H4 (cell line): ENCODE measurements around the gene MPPED2. TPM values are rescaled to one million over a fixed set of nuclear protein-coding genes. Genes with fewer than 3 reads are reported as not detected.
A peak's percentile ranks its signal among the peaks of the same experiment; 100 is the strongest.

Experiments used
- DNase-seq: peaks from one replicate; pipeline ENCODE4 v3.0.0-alpha.2; 2015; ENCODE audit warnings: low spot score
- total RNA-seq: library from RNA; depleted of rRNA; stranded (reverse); fragments of >200 nt; shearing (Covaris generic); gene quantifications from 2 replicates; pipeline ENCODE4 v1.2.3, GENCODE V29; 2014

Gene MPPED2
- total RNA-seq, 1 experiment from 2014 or later = 1.8 TPM

DNA sequence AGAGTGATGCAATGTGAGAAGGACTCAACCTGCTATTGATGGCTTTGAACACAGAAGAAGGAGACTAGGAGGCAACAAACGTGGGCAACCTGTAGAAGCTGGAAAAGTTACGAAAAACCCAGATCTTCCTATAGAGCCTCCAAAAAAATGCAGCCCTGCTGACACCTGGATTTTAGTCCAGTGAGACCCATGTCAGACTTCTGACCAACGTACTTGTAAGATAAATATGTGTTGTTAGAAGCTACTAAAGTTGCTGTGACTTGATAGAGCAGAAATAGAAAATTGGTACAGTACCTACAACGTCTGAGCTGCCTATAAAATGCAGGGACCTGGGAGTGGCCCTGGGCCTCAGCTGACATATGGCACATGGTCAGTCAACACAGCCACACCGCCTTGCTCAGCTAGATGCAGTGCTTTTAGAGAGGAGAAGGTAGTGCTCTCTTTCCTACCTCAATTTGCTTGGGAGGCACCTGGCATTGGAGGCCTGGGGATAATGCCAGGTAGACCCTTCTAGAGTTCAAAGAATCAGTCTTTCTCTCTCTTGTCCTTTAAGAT is 165.8 kb downstream of the MPPED2 start:
- no peak for DNase-seq

DNA sequence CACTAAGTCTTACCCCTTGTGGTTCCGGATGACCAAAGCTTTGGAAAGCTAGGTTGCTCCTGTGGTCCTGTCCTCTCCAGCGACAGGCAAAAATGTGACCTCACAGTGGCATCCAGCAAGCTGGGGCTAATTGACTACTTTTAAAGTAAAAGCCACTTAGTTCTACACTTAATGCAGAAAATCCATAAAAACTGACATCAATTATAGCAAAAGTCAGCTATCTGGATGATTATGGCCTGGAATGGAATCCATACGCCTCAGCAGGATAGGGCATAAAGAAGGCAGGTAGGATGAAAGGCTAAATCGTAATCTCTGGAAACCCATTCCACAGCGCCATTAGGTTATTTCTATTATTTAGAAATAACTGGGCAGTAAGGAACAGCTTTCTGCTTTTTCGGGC is 171.3 kb downstream of the MPPED2 start:
- DNase-seq = no peak

DNA sequence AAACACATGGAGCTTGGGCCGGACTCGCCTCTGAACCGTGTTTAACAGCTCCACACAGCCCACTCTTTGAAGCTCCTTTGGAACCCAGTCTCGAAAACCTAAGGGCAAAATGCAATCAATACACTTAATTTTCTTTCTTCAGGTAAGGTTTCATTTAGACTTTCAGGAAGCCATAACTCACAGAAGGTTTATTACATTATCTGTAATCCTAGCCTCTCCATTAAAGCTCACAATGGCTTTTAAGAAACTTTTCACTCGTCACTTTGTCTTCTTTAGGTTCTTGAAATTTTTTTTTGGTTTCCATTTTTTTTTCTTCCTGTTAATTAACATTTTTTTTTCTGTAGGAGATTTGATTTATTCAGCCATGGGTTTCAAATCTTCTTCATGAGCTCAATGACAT is 171.9 kb downstream of the MPPED2 start:
- no peak for DNase-seq

DNA sequence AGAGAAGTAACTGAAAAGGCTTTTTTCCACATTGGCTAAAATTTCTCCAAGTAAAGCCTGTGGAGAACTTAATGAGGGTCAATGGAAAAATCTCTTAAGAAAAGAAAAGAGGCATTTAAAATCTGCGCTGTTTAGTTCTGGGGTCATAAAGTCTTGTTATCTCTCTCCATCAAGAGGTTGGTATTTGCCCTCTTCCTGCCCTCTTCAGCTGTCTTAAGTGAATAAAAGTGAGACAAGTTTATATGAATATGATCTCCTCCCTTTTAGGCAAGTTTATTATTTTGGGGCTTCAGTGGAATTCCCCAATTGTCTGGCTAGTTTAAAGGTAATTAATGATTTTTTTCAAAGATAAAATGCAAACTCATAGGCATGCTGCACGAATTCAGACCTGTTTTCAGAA is 173.6 kb downstream of the MPPED2 start:
- DNase-seq = no peak

DNA sequence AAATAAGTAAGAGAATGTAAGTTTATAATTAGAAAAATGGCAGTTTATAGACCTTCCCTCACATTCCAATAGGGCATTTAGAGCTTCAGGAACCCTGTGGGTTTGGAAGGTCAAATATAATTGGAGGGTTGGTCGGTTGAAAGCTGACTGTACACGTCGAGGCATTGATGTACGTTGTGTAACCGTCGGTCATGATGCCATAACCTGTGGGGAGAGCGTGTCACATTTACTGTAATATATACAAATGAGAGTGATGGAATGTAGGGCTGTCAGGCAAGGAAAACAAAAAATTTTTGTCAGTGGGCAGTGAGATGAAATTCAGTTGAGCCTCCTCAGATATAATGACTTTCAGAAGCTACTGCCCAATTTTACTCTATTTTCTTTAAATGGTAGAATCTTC is 174.8 kb downstream of the MPPED2 start:
- DNase-seq = peak; percentile 85

DNA sequence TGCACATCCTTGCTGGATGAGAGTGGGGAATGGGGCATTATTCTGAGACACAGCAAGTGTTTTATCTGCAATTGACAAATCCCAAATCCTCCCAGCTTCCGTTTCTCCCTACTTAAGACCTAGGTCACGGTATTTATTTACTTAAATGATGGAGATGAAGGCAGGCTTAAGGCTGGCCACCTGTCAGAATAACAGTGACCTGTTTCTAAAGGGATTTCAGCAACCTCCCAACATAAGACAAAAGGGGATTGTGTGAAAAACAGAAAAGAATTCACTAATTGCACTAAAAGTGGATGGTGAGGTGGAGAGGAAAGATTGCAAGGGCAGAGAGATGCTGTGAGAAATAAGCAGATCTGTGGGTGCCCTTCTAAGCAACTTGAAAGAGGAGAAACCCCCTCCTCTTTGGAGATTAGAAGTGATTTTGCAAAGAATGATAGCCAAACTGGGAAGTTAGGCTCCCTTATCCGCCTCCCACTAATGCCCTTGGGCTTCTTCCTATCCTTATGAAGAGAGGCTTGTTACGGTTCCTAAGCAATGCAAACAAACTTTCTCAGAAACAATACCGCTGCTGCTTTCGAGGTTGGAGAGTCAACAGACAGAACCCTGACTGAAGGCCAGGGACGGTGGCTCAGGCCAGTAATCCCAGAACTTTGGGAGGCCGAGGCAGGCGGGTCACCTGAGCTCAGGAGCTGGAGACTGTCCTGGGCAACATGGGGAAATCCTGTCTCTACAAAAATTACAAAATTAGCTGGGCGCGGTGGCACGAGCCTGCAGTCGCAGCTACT is 179.0 kb downstream of the MPPED2 start:
- DNase-seq = no peak

DNA sequence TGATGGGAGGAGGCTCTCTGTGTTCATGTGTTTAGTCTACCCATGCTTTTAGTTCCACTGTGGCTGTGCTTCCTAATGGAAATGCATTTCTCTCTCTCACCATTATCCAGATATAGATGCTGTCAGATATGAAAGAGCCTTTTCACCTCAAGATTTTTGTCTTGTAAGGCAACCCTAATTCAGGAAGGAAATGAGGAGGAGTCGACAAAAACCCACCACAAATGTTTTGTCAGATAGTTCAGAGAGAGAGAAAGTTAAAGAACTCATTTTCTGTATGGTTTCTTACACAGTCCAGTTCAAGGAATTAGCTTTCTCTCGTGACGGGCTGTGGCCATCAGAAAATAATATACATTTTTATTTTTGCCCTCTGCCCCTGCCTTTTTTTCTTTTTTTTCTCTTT is 180.8 kb downstream of the MPPED2 start:
- DNase-seq = no peak

DNA sequence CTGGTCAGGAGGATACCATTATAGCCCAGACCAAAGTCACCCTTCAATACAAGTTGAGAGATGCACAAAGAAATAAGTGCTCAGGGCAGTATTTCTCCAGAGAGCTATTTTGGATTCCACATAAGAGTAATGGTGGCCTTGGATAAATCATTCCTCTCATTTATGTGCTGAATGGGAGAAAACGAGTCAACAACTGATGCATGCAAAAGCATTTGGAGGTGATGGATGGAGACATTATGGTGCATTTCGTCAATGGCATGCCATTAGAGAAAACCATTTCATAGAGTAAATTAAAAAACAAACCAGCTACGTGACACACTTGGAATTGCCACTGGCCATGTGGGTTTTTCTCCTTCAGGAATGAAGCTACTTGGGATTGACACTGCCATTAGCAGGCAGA is 182.0 kb downstream of the MPPED2 start:
- DNase-seq = no peak

DNA sequence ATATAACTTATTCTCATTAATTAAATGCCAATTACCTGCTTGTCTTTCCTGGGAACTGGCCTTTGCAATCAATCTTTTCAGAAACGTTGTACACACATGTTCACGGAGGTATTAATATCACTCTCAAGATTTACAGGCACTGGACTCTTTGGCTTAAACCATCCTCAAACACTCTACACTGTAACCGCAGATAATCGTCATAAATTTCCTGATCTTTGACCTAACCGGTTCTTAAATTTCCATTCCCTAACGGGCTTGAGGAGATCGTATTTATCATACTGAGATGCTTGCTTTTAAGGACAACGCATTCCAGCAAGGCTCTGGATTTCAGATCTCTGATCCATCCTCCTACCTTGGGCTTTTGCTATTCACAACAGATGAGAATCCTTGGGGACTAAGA is 190.4 kb downstream of the MPPED2 start:
- no peak for DNase-seq

DNA sequence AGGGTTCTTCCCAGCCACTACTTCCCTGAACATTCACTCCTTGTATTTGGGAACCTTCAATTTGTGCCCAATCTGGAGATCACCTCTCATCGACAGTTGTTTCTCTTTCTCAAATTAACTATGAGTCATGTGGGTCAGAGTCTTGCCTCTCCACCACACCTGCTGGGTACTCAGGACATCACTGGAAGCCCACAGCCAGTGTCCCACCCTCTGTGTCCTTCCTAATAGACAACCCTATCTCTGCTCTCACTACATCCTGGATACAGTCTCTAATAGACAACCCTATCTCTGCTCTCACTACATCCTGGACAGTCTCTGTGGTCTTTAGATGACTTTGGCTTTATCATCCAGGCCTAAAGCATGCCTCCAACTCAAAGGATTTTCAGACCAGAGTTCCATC is 193.1 kb downstream of the MPPED2 start:
- DNase-seq = no peak

DNA sequence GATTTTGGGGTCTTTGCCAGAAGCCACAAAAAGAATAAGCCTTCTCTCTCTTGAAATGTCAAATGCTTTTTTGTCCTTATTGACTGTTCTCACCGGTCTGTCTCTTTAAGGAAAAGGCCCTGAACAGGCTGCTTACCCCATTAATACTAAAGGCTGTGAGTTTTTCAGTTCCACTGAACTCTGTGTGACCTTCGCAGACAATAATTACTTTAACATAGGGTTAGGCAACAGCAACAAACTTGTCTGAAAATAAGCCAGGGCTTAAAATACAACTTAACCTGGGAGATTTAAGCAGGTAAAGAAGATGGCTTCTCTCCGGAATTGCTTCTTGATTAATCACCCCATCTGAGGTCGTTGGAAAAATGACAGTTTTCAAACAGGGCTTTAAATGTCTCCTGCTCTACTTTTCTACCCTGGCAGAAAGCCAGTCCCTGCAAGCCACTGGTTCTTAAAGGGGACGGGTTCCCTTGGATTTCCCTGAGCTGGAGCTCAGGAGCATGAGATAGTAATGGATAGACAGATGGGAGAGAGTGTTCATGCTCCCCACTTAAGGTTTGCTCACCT is 193.8 kb downstream of the MPPED2 start:
- DNase-seq = peak; percentile 41

DNA sequence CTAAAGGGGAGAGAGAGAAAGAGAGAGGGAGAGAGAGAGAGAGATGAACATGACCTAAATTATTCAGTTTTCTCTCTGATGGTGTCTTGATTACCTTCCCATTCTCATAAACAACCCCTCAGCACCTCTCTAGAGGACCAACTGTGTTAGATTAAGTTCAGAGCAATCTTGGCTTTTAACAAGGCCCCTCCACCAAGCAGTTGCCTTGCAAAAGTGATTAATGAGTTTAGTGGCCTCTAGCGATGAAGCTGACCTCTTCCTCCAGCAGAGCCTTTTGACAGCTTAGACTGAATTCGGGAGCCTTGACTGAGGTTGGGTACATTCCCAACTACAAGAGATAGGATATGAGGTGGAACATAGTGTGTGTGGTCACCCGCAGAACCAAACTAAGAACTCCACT is 197.2 kb downstream of the MPPED2 start:
- no peak for DNase-seq

DNA sequence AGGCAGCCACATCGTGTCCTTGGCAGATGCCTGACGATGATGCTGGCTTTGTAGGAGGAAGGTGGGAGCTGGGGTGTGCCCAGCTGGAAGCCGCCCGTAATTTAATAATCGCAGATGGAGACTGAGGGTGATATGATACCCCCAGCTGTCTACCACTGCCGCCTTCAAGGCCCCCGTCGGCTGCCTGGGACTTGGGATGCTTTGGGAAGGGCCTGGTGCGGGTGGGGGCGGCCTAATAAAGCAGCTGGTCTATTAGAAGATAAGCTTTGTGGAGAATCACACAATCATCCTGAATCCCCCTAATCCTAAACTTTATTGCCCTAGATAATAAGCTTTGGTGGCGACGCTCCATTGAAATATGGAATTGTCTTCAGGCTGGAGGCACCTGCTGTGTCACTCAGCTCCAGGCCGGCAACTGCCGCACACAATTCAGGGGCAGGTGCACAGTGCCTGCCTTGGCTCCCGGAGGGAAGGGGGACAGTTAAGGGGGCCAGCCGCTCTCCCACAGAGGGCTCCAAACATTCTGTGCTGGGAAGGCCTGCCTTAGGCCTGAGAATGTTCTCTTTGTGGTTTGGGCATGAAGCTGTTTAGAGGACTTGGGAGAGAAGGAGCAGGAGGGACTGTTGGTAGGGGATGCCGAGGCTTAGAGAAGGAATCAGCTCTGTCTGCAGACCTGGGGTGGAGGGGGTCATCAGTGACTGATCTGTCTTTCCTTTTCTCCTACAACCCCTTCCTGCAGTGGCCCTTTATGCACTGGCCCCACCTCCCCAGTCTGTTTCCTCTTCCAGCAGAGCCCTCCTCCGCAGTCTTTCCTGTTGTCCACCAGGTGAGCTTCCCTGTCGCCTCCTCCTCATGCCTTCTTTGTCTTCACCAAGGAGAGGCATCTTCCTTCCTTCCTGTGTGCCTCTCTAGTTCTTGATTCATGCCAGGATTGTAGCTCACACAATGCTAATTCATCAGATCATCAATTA is 198.0 kb downstream of the MPPED2 start:
- DNase-seq = no peak

DNA sequence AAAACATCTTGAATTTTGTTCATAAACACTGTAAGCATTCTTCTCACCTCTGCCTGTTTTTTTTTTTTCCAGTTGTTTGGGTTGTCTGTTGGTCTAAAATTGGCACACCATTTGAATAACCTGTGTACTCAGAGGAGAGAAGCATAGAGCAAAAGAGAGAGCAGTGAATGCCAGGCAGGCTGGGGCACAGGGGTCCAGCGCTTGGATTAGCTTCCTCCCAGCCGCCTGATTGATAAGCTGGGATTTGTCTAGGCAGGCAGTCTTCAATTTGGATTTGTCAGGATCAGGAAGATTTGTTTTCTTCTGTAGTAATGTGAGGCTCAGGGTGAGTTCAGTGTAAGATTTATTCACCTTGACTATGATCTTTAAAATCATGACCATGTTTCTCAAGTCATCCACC is 204.3 kb downstream of the MPPED2 start:
- no peak for DNase-seq

DNA sequence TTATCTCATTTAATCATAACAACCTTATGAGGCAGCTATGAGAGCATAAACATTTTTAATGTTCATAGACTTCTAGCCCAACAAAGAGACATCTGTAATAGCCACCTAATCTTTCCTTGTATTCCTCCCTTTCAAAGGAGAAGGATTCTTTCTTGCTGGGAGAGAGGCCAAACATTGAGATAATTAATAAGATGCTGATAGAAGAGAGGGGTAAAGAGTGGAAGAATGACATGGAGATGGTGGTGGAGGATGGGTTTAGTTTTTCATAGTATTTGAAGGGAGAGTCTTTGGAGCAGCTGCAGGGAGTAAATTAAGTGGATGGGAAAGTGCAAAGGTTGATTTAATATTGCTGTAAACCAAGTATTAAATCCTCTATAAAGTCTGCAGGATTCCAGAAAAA is 205.3 kb downstream of the MPPED2 start:
- no peak for DNase-seq

DNA sequence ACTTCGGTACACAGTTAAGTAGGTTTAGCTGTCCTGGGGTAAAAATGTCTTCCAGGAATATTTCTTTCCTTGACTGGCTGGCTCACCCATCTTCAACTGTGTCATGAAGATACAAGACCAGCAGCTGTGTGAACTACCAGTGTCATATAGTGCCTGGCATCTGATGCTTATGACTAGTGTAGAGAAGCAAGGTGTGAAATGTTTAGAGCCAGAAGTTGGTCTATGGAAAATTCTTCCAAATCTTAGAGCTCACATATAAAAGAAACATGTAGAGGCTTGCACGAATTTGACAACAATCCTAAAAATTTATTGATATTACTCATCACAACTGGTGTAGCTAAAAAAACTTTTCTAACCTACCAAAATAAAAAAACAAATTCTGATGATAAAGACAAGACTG is 208.8 kb downstream of the MPPED2 start:
- no peak for DNase-seq

DNA sequence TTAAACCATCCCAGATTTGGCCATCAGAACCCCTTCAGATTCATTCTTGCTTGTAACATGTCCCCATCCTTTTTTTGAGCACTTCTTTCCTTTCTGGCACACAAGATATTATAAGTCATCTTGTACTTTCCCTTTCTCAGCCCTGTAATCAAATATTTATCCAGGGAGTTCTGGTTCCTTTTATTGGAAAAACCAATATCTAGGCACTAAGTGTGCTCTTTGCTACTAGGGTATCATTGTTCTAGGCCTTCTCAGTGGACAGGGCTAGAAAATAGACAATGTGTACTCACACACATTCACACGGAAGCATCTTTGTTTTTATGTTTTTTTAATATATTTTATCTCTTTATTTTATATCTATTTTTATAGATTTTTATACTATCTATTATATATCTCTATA is 216.0 kb downstream of the MPPED2 start:
- no peak for DNase-seq

DNA sequence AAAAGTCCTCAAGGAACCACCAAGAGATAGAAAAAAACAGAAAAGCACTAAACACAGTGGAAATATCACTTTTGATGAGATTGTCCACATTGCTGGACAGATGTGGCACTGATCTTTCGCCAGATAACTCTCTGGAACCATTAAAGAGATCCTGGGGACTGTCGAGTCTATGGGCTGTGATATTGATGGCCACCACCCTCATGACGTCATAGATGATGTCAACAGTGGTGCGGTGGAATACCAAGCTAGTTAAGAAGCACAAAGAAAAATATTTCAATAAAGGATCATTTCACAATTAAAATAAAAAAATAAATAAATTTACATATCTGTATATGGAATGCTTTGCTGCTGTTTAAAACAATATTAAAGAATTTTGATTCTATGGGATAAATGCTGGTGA is 217.8 kb downstream of the MPPED2 start:
- no peak for DNase-seq

DNA sequence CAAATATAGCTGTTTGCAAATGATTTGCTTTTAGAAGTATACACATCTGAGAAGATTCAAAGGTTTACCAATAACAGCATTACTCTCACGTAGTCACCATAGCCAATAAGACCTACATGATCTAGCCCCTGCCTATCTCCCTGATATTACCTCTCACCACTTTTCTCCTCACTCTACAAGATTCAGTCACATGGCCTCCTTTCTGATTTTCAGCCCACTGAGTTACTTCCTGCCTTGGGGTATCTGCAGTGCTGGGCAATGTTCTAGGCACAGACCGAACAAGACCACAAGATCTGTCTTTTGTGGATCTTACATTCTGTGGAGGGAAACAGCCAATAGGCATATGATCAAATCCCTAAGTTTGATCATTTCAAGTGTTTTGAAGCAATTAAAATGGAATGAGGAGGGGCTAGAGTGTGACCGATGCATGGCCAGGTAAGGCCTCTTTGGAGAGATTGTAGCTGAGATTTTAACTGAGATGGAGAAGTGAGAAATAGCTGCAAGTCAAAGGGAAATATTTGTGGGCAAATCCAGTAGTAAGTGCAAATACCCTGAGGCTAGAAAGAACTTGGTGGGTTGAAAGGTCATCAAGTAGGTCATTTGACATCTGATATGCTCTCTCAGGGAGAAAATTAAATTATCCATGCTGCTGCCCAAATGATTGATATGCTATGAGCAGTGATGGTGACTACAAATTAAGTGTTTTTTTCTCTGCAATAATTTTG is 220.2 kb downstream of the MPPED2 start:
- no peak for DNase-seq

DNA sequence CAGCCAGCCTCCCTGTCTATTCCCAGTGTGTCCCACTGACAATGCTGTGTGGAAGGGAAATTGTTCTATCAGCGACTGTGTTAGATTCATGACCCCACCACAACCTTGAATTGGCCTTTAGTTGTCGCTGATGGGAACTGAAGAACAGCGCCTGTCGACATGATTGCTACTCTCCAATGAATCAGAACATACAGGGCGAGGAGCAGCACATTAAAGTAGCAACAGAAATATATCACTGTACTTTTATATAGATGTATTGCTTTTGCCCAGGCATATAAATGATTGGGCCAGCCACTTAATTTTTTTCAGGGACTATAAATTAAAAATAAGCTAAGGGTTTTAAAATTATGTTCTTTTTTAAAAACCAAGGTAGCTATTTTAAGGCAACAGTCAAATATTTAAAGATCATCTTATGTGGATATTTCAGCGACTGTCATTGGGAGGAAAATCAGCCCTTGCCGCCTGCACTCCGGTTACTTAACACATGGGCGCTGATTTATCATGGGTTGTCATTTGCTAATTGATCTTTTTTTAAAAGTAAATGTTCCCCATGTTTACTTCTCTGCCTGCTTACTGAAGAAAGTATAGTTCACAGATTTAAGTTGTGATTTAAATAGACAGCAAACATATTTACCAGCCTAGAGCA is 221.2 kb downstream of the MPPED2 start:
- DNase-seq = no peak
